ENCODE results near the gene FBRS. TPM values are rescaled to one million over a fixed set of nuclear protein-coding genes. Genes with fewer than 3 reads are reported as not detected.

The FBRS gene
- total RNA-seq, 4 donors from 2014 or later, result 26.2 to 46.8 (median 31.7) TPM

DNA sequence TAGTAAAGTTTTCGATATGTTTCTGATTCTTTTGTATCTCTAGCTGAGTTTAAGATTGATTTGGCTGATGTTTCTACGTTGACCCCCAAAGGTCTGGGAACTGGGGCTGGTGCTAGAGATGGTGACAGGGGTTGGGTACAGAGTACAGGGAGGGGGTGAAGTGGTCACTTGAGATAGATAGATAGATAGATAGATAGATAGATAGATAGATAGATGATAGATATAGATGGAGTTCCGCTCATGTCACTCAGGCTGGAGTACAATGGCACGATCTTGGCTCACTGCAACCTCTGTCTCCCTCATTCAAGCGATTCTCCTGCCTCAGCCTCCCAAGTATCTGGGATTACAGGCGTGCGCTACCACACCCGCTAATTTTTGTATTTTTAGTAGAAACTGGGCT, 1.8 kb upstream of the FBRS start:
- no peak for DNase-seq (ENCODE audit: low spot score in 2 of 2)
- 92 to 96% methylated on average over 8 of the region's 8 CpGs for WGBS, 2 donors
- H3K27ac ChIP-seq, result peak overlapping the region in 1 of 4 donors; percentile 75
- H3K27me3 ChIP-seq, result no peaks in the 10 kb centered on the region
- H3K36me3 ChIP-seq, result peaks cover 2 to 55% (median 10%) of the 10 kb centered on the region in 3 donors
- no peaks in the 10 kb centered on the region for H3K9me3 ChIP-seq
- H3K4me3 ChIP-seq, result no peak overlapping the region
- TF ChIP-seq, protein P1, sequence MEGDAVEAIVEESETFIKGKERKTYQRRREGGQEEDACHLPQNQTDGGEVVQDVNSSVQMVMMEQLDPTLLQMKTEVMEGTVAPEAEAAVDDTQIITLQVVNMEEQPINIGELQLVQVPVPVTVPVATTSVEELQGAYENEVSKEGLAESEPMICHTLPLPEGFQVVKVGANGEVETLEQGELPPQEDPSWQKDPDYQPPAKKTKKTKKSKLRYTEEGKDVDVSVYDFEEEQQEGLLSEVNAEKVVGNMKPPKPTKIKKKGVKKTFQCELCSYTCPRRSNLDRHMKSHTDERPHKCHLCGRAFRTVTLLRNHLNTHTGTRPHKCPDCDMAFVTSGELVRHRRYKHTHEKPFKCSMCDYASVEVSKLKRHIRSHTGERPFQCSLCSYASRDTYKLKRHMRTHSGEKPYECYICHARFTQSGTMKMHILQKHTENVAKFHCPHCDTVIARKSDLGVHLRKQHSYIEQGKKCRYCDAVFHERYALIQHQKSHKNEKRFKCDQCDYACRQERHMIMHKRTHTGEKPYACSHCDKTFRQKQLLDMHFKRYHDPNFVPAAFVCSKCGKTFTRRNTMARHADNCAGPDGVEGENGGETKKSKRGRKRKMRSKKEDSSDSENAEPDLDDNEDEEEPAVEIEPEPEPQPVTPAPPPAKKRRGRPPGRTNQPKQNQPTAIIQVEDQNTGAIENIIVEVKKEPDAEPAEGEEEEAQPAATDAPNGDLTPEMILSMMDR (IDR thresholded peaks at IDR 0.05), result no peak
- TF ChIP-seq EP300 (IDR thresholded peaks at IDR 0.05) (no peak), POLR2A (IDR thresholded peaks at IDR 0.05) (no peak)
- peaks cover 0 to 59% (median 28%) of the 10 kb centered on the region in 4 donors for H3K4me1 ChIP-seq

DNA sequence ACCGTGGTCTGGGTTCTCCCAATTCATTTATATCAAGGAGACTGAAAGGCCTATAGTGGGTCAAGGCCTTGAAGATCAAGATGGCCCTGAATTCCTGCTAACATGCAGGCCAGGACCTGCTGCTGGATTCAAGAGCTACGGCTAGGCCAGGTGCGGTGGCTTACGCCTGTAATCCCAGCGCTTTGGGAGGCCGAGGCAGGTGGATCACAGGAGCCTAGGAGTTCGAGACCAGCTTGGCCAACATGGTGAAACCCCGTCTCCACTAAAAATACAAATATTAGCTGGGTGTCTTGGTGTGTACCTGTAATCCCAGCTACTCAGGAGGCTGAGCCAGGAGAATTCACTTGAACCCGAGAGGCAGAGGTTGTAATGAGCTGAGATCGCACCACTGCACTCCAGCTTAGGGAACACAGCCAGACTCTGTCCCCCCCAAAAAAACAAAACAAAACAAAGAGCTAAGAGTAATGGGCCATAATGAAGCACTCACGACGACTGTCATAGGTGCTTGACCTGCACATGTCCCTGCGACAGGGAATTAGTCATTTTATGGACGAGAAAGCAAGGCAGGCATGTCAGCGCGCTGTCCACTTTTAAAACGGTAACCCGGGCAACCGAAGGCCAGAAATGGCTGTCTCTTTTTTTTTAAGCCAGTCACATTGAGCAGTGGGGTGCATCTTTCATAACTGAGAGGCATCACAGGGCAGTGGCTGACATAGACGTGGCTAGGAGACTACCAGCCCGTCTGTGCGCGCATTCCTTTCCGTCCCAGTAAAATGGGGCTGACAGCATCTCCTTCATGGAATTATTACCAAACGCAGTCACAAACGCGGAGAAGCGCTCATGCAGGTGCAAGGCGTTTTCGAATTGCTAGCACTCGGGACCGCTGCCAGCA, 1.0 kb upstream of the FBRS start:
- no peak for DNase-seq (ENCODE audit: low spot score in 2 of 2)
- peaks cover 2 to 61% (median 10%) of the 10 kb centered on the region in 3 donors for H3K36me3 ChIP-seq
- peaks cover 0 to 59% (median 32%) of the 10 kb centered on the region in 4 donors for H3K4me1 ChIP-seq
- H3K27ac ChIP-seq, result peak overlapping the region; percentile 44 to 100 (median 87)
- TF ChIP-seq, protein P1 (IDR thresholded peaks at IDR 0.05), result no peak
- peak in 1 of 2 donors; percentile 8 for TF ChIP-seq POLR2A (IDR thresholded peaks at IDR 0.05)
- no peaks in the 10 kb centered on the region for H3K9me3 ChIP-seq
- 34 to 35% methylated on average over 29 to 30 of the region's 32 CpGs for WGBS, 2 donors
- H3K27me3 ChIP-seq, result no peaks in the 10 kb centered on the region
- peak overlapping the region; percentile 18 to 96 (median 34) for H3K4me3 ChIP-seq

DNA sequence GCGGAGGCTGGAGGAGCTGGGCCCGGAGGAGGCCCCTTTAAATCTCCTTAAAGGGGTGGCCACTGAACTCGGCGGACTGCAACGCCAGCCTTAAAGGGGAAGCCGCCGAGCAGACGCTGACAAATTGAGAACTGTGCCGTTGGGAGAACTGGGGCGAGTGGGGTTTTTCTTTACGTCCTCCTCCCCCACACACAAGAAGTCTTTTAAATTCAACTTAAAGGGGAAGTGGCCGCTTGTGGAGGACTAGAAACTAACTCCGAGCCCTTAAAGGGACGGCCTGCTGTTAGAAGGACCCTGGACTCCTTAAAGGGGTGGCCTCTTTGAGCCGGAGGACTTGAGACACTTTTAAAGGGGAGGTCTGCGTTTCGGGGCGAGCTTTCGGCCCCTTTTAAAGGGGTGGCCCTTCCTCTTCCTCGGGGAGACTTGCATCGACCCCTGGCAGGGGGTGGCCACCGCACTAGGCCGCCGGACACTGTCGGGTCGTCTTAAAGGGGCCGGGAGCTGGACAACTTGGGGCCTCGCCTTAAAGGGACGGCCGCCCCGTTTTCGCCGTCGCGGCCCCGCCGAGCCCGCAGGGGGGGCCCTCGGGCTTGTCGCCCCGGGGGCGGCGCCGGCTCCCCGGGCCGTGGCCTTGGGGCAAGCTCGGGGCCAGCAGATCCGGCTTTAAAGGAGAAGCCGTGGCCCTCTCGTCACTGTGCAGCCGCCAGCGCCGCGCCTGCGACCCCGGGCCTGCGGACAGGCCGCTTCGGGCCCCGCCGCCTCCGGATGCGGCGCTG, 688 bp downstream of the FBRS start:
- H3K36me3 ChIP-seq, result peaks cover 7 to 62% (median 9%) of the 10 kb centered on the region in 3 donors
- peak overlapping the region; percentile 94 to 100 (median 99) for H3K27ac ChIP-seq
- WGBS, 2 donors, result 0% methylated on average over 25 to 32 of the region's 64 CpGs
- H3K27me3 ChIP-seq, result no peaks in the 10 kb centered on the region
- H3K9me3 ChIP-seq, result no peaks in the 10 kb centered on the region
- peaks cover 0 to 59% (median 34%) of the 10 kb centered on the region in 4 donors for H3K4me1 ChIP-seq
- peak overlapping the region; percentile 44 to 96 (median 84) for H3K4me3 ChIP-seq
- peak; percentile 92 to 95 for DNase-seq (ENCODE audit: low spot score in 2 of 2)
- TF ChIP-seq, protein P1 (IDR thresholded peaks at IDR 0.05), result peak in 3 of 5 experiments; percentile 10 to 50 (median 17)
- TF ChIP-seq EP300 (IDR thresholded peaks at IDR 0.05), result no peak
- TF ChIP-seq POLR2A (IDR thresholded peaks at IDR 0.05), result peak in 1 of 2 donors; percentile 1

DNA sequence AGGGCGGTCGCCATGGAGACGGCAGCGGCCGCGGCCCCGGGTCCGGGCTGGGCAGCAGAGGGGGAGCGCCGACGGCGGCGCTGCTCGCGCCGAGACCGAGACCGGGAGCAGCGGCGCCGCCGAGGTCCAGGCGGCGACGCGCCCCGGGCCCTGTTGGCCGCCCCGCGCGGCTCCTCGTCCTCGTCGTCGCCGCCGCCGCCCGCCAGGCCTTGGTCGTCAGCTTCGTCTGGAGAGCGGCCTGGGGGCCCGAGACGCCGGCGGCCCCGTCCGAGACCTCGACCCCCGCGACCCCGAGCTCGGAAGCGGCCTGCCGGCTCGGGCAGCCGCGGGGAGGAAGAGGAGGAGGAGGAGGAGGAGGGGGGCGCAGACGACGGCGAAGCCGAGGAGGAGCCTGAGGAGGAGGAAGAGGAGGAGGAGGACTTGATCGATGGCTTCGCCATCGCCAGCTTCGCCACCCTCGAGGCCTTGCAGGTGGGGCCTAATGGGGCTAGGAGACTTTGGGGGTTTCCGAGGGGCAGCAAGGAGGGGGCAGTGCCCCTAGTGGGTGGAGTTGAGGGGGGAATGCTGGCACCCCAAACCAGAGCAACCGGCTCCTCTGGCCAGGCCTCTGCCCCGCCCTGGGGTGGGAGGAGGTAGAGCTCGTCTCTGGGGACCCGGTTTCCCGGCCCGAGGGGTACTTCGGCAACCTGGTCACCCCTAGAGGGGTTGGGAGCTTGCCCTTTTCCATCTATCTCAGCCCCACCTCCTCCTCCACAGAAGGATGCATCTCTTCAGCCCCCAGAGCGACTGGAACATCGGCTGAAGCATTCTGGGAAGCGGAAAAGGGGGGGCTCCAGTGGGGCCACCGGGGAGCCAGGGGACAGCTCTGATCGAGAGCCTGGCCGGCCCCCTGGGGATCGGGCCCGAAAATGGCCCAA, 1.5 kb downstream of the FBRS start:
- 0 to 1% methylated on average over 72 to 76 of the region's 84 CpGs for WGBS, 2 donors
- no peak for DNase-seq (ENCODE audit: low spot score in 2 of 2)
- no peaks in the 10 kb centered on the region for H3K27me3 ChIP-seq
- H3K4me1 ChIP-seq, result peaks cover 0 to 68% (median 34%) of the 10 kb centered on the region in 4 donors
- TF ChIP-seq EP300 (IDR thresholded peaks at IDR 0.05), result no peak
- TF ChIP-seq POLR2A (IDR thresholded peaks at IDR 0.05), result peak in 1 of 2 donors; percentile 2
- H3K9me3 ChIP-seq, result no peaks in the 10 kb centered on the region
- H3K4me3 ChIP-seq, result peak overlapping the region; percentile 83 to 100 (median 91)
- peaks cover 2 to 62% (median 7%) of the 10 kb centered on the region in 3 donors for H3K36me3 ChIP-seq
- peak overlapping the region; percentile 94 to 100 (median 99) for H3K27ac ChIP-seq
